Lung (tissue), 12 donors: ENCODE results near the gene KRT6A. TPM values are rescaled to one million over a fixed set of nuclear protein-coding genes. Genes with fewer than 3 reads are reported as not detected.

ENCODE experiments used
- ATAC-seq: fragments of 200-7000 bp; cut with Tn5 transposase; one replicate; pipeline ENCODE4 v1.9.1; 2020; ENCODE audit warnings: moderate number of reproducible peaks; ENCODE audit not compliant: insufficient read depth, low FRiP score
- DNase-seq, 3 donors: peaks; one replicate each; pipeline ENCODE4 v3.0.0-alpha.2; 2013 to 2017
- H3K27ac ChIP-seq, 2 donors: one replicate each; pipeline ENCODE4 v1.5.1; 2013; ENCODE audit warnings: mild to moderate bottlenecking in 2 of 2, moderate library complexity in 2 of 2, control low read depth in 1 of 2, inconsistent platforms in 1 of 2, low read depth in 1 of 2, low read length in 1 of 2
- H3K27me3 ChIP-seq, 3 donors: one replicate each; pipeline ENCODE4 v1.5.1; 2013; ENCODE audit warnings: low read length in 2 of 3; ENCODE audit not compliant: control insufficient read depth in 3 of 3, insufficient read depth in 3 of 3
- H3K36me3 ChIP-seq, 4 donors: one replicate each; pipeline ENCODE4 v1.5.1; 2013; ENCODE audit warnings: low read length in 4 of 4, mild to moderate bottlenecking in 1 of 4, moderate library complexity in 1 of 4; ENCODE audit not compliant: control insufficient read depth in 4 of 4, insufficient read depth in 4 of 4
- H3K4me1 ChIP-seq, 5 donors: one replicate each; pipeline ENCODE4 v1.5.1; 2013; ENCODE audit warnings: low read length in 5 of 5, mild to moderate bottlenecking in 2 of 5, moderate library complexity in 1 of 5; ENCODE audit not compliant: control insufficient read depth in 5 of 5, insufficient read depth in 5 of 5
- H3K4me3 ChIP-seq: one replicate; pipeline ENCODE4 v1.5.1; 2013; ENCODE audit warnings: mild to moderate bottlenecking, control low read depth, moderate library complexity
- H3K9ac ChIP-seq, 2 donors: one replicate each; pipeline ENCODE4 v1.5.1; 2013; ENCODE audit warnings: low read length in 2 of 2, control low read depth in 1 of 2; ENCODE audit not compliant: insufficient read depth in 1 of 2
- H3K9me3 ChIP-seq, 4 donors: one replicate each; pipeline ENCODE4 v1.5.1; 2013; ENCODE audit warnings: low read length in 3 of 4, mild to moderate bottlenecking in 1 of 4, moderate library complexity in 1 of 4; ENCODE audit not compliant: control insufficient read depth in 4 of 4, insufficient read depth in 3 of 4
- CTCF ChIP-seq: IDR thresholded peaks from 2 replicates; pipeline ENCODE4 v1.5.1; 2012; ENCODE audit warnings: mild to moderate bottlenecking; ENCODE audit errors: control extremely low read depth, extremely low read depth
- WGBS, 2 donors: extraction: QIAGEN DNeasy Blood & Tissue Kit; methylation state at CpG; one replicate each; pipeline ENCODE4 v1.1.7; 2013; 5-methylcytosine and 5-hydroxymethylcytosine counted together
- polyA plus RNA-seq, 2 donors: library from polyadenylated mRNA; stranded (reverse); fragments of 200-250 nt; gene quantifications; one replicate each; pipeline ENCODE4 v1.2.1, GENCODE V29; 2013
- total RNA-seq, 2 donors: library from RNA; depleted of rRNA in 1 of 2; stranded (reverse); fragments of >200 nt in 1 of 2; gene quantifications; one replicate each; pipeline ENCODE4 v1.2.1, GENCODE V29; 2014 to 2021
- donor health status: control.
- donor health status: control.
- donor health status: Bipolar disorder and iron deficiency.
- donor health status: healthy.
- donor health status: DM: yes; HTN: yes; CAD: no.

Gene KRT6A
- total and polyA plus RNA-seq, 4 donors, result 0.65 to 46.8 (median 7.3) TPM

DNA sequence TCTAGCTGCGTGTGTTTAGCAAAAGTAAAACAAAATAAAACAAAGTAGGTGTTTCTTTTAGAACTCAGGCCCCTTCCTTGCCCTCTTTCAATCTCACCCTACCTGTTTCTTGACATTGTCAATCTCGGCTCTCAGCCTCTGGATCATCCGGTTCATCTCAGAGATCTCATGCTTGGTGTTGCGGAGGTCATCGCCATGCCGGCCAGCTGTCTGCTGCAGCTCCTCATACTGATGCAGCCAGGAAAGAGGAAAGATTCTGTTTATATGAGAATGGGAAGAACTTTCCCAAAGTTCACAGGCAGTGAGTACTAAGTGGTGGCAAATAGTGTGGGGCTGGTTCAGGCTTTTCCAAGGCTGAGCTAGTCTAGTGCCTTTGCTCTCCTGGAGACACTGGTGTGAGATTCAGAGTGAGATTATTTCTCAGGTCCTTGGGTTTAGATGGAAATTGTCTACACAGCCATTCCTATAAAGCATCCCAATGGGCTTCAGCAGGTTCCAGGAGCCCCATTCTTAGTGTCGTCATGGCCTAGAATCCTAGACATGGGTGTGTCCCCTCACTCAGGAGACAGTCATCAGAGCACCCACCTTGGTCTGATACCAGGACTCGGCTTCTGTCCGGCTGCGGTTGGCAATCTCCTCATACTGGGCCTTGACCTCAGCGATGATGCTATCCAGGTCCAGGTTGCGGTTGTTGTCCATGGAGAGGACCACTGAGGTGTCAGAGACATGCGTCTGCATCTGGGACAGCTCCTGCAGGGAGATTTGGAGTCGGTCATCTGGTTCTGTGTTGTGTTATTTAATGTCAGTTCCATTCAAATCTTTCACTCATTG, 24.2 kb upstream of the KRT6A start:
- no peak for TF ChIP-seq CTCF
- no peak overlapping the region for H3K27ac ChIP-seq
- no peak overlapping the region for H3K9ac ChIP-seq
- H3K4me3 ChIP-seq, result no peak overlapping the region
- no peak for DNase-seq
- peaks cover 0 to 3% (median 0%) of the 10 kb centered on the region in 4 donors for H3K9me3 ChIP-seq
- no peak for ATAC-seq
- H3K4me1 ChIP-seq, result no peaks in the 10 kb centered on the region
- H3K36me3 ChIP-seq, result no peaks in the 10 kb centered on the region
- WGBS, 2 donors, result 92% methylated on average over 14 of the region's 14 CpGs
- H3K27me3 ChIP-seq, result peaks cover 0 to 4% (median 0%) of the 10 kb centered on the region in 3 donors

DNA sequence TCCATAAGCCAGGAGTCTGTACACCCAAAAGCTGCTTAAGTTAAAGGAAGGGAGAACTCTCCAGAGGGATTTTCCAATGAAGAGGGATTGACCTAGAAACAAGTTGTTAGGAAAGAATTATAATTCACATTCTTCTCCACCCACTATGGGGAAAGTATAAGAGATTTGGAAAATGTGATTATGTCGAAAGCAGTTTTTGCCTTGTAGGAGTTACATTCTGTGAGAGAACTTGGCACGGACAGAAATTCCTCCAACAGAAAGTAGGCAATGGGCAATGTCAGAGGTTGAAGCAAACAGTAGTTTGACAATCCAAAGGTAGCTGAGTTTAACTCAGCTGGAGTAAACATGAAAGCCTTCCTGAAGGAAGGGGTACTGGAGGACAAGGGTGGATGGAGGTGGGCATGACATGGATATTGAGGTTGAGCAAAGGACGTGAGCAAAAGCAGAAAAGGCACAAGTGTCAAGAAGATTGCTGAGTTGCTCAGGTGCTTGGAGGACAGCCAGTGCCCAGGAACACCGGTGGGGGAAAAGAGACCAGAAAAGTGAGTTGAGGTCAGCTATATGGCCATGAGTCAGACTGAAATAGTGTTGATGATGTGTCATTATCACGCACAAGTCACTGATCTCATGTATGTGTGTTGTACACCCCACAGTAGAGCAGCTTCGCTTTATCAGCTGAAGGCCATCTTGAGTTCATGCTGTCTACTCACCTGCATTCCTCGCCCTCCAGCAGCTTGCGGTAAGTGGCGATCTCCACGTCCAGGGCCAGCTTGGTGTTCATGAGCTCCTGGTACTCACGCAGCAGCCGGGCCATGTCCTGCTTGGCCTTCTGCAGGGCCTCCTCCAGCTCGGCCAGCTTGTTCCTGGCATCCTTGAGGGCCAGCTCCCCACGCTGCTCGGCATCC, 23.1 kb upstream of the KRT6A start:
- H3K4me1 ChIP-seq, result no peaks in the 10 kb centered on the region
- WGBS, 2 donors, result 83 to 90% methylated on average over 15 of the region's 15 CpGs
- no peak for TF ChIP-seq CTCF
- H3K36me3 ChIP-seq, result no peaks in the 10 kb centered on the region
- ATAC-seq (no peak), DNase-seq (no peak)
- peaks cover 0 to 6% (median 0%) of the 10 kb centered on the region in 4 donors for H3K9me3 ChIP-seq
- no peak overlapping the region for H3K9ac ChIP-seq
- H3K4me3 ChIP-seq, result no peak overlapping the region
- peaks cover 0 to 4% (median 0%) of the 10 kb centered on the region in 3 donors for H3K27me3 ChIP-seq
- H3K27ac ChIP-seq, result no peak overlapping the region

GRCh38 chr12:52515319-52515646, 22.2 kb upstream of the KRT6A start:
- Histone ChIP-seq H3K9me3 (peaks cover 0 to 6% (median 0%) of the 10 kb centered on the region in 4 donors), H3K4me3 (no peak overlapping the region), H3K4me1 (no peaks in the 10 kb centered on the region), H3K27ac (no peak overlapping the region), H3K9ac (no peak overlapping the region), H3K27me3 (peaks cover 0 to 4% (median 0%) of the 10 kb centered on the region in 3 donors), H3K36me3 (no peaks in the 10 kb centered on the region)
- DNase-seq, result no peak
- no peak for TF ChIP-seq CTCF
- ATAC-seq, result no peak
- 93 to 96% methylated on average over 1 of the region's 1 CpG for WGBS, 2 donors
